ENCODE data around the gene EXOC6. TPM values are rescaled to one million over a fixed set of nuclear protein-coding genes. Genes with fewer than 3 reads are reported as not detected.

EXOC6 gene
- total and polyA plus RNA-seq, 11 donors: 5.8 to 12.3 (median 9.9) TPM

GRCh38 chr10:92834331-92834730, 14.0 kb upstream of the EXOC6 start:
- 42 to 68% (median 49%) methylated on average over 3 of the region's 3 CpGs for WGBS, 4 donors
- no peak for DNase-seq
- ATAC-seq: peak in 1 of 4 donors; percentile 47
- TF ChIP-seq CTCF (IDR thresholded peaks at IDR 0.05) (no peak), POLR2A (IDR thresholded peaks at IDR 0.05) (no peak)
- H3K27me3 ChIP-seq: no peaks in the 10 kb centered on the region
- intact Hi-C loops (cut with DNase I): no loop called here
- peaks cover 0 to 39% (median 11%) of the 10 kb centered on the region in 12 donors for H3K4me1 ChIP-seq
- no peaks in the 10 kb centered on the region for H3K36me3 ChIP-seq
- peak overlapping the region in 1 of 12 donors; percentile 13 for H3K4me3 ChIP-seq
- H3K9me3 ChIP-seq: no peaks in the 10 kb centered on the region
- no peak overlapping the region for H3K27ac ChIP-seq

- Histone ChIP-seq H3K27me3 (no peaks in the 10 kb centered on the region), H3K27ac (no peak overlapping the region), H3K4me1 (peaks cover 0 to 37% (median 11%) of the 10 kb centered on the region in 12 donors), H3K9me3 (no peaks in the 10 kb centered on the region), H3K36me3 (no peaks in the 10 kb centered on the region), H3K4me3 (peak overlapping the region in 1 of 12 donors; percentile 13)
- ATAC-seq (no peak), DNase-seq (no peak)
- intact Hi-C loops (cut with DNase I): no loop called here
- no peak for TF ChIP-seq CTCF (IDR thresholded peaks at IDR 0.05)
These were observed 13.3 kb upstream of the EXOC6 start for GRCh38 chr10:92834986-92835385.

GRCh38 chr10:92837456-92837855, 10.9 kb upstream of the EXOC6 start:
- no peaks in the 10 kb centered on the region for H3K36me3 ChIP-seq
- TF ChIP-seq CTCF (IDR thresholded peaks at IDR 0.05) (no peak), POLR2A (IDR thresholded peaks at IDR 0.05) (no peak)
- H3K4me3 ChIP-seq: no peak overlapping the region
- 72 to 100% (median 83%) methylated on average over 4 of the region's 4 CpGs for WGBS, 4 donors
- H3K27me3 ChIP-seq: no peaks in the 10 kb centered on the region
- no peaks in the 10 kb centered on the region for H3K9me3 ChIP-seq
- intact Hi-C loops (cut with DNase I): no loop called here
- DNase-seq (no peak), ATAC-seq (no peak)
- H3K4me1 ChIP-seq: peaks cover 0 to 25% (median 11%) of the 10 kb centered on the region in 12 donors
- no peak overlapping the region for H3K27ac ChIP-seq

- 27 to 44% (median 33%) methylated on average over 10 of the region's 10 CpGs for WGBS, 4 donors
- intact Hi-C loops (cut with DNase I): loop anchor here in 8 of 10 donors (5.0 to 10.0 kb wide), 4 partner anchors 38 to 245 kb away; partner anchors contain the start of gene KIF11 (in 3 of the 8)
- DNase-seq (peak; percentile 62 to 88 (median 69)), ATAC-seq (peak in 3 of 4 donors; percentile 20 to 71 (median 46))
- Histone ChIP-seq H3K4me3 (no peak overlapping the region), H3K27me3 (no peaks in the 10 kb centered on the region), H3K9me3 (no peaks in the 10 kb centered on the region), H3K4me1 (peaks cover 0 to 23% (median 9%) of the 10 kb centered on the region in 12 donors), H3K36me3 (no peaks in the 10 kb centered on the region), H3K27ac (peak overlapping the region in 9 of 12 donors; percentile 19 to 75 (median 63))
- TF ChIP-seq POLR2A (IDR thresholded peaks at IDR 0.05): no peak
- TF ChIP-seq CTCF (IDR thresholded peaks at IDR 0.05): peak in 7 of 12 donors; percentile 26 to 52 (median 38)
These were observed 8.9 kb upstream of the EXOC6 start for GRCh38 chr10:92839191-92840085.

Measured in heart left ventricle (tissue), 16 donors.